Calu3 (cell line): ENCODE results near the gene ZNF699. TPM values are rescaled to one million over a fixed set of nuclear protein-coding genes. Genes with fewer than 3 reads are reported as not detected.
"Not testable (repeated sequence)": the region's sequence is repeated elsewhere in the genome, so short reads cannot be mapped to it uniquely, and the experiment has no call there.

Source experiments
- BruUV-seq: library from RNA; stranded (reverse); fragments of 400-500 nt; replicated peaks from 2 replicates; lab custom pipeline; 2021; lab: Mats Ljungman, UMichigan
- CTCF ChIA-PET: fragments of 300-600 bp; sonication (Branson Sonifier 250); formaldehyde crosslinking; loops from one replicate; lab custom pipeline; 2022; ENCODE audit warnings: antibody characterized with exemption; lab: Charles Lee
- DNase-seq: peaks from one replicate; pipeline ENCODE4 v3.0.0; 2022
- H3K27ac Mint-ChIP-seq: one replicate; pipeline ENCODE4 v1.8.0; 2022; ENCODE audit warnings: mixed read lengths; ENCODE audit not compliant: unreplicated experiment
- H3K27me3 Mint-ChIP-seq: one replicate; pipeline ENCODE4 v1.8.0; 2022; ENCODE audit warnings: mixed read lengths; ENCODE audit not compliant: unreplicated experiment
- H3K36me3 Mint-ChIP-seq: one replicate; pipeline ENCODE4 v1.8.0; 2022; ENCODE audit warnings: mild to moderate bottlenecking, moderate library complexity, mixed read lengths; ENCODE audit not compliant: insufficient read depth, unreplicated experiment
- H3K4me1 Mint-ChIP-seq: one replicate; pipeline ENCODE4 v1.8.0; 2022; ENCODE audit warnings: mild to moderate bottlenecking, low read depth, mixed read lengths; ENCODE audit not compliant: unreplicated experiment
- H3K4me3 Mint-ChIP-seq: one replicate; pipeline ENCODE4 v1.8.0; 2022; ENCODE audit warnings: mild to moderate bottlenecking, low read depth, moderate library complexity, mixed read lengths; ENCODE audit not compliant: unreplicated experiment
- H3K9me3 Mint-ChIP-seq: one replicate; pipeline ENCODE4 v1.8.0; 2022; ENCODE audit warnings: low read depth, mixed read lengths; ENCODE audit not compliant: unreplicated experiment
- CTCF ChIP-seq: fragments of 200-600 bp; IDR thresholded peaks from one replicate; pipeline ENCODE4 v1.8.0; 2022; ENCODE audit warnings: antibody characterized with exemption; ENCODE audit not compliant: unreplicated experiment
- intact Hi-C: fragments of 100-400 bp; cut with micrococcal nuclease; formaldehyde crosslinking; loops from one replicate; pipeline ENCODE4 v1.10.0; 2022; ENCODE audit not compliant: unreplicated experiment
- total RNA-seq: library from RNA; stranded (reverse); gene quantifications from 2 replicates; pipeline ENCODE4 v1.2.3, GENCODE V29; 2022

ZNF699 gene
- total RNA-seq, 1 experiment from 2014 or later = 2.9 TPM

- TF ChIP-seq CTCF = no peak
- no peak for DNase-seq
- no TSS peak for BruUV-seq
- Mint-ChIP-seq H3K36me3 (peaks cover 2% of the 10 kb centered on the region), H3K9me3 (peaks cover 10% of the 10 kb centered on the region), H3K4me1 (no peaks in the 10 kb centered on the region), H3K27ac (no peak overlapping the region), H3K27me3 (no peaks in the 10 kb centered on the region), H3K4me3 (no peak overlapping the region)
- CTCF ChIA-PET = no interaction called here
- intact Hi-C loops = no loop called here
Observed at GRCh38 chr19:9329999-9330398, 20.4 kb upstream of the ZNF699 start.

GRCh38 chr19:9324584-9324962, 14.9 kb upstream of the ZNF699 start:
- CTCF ChIA-PET = no interaction called here
- Mint-ChIP-seq H3K4me3 (peak overlapping the region; percentile 72), H3K9me3 (peaks cover 2% of the 10 kb centered on the region), H3K4me1 (no peaks in the 10 kb centered on the region), H3K27ac (no peak overlapping the region), H3K27me3 (no peaks in the 10 kb centered on the region), H3K36me3 (peaks cover 20% of the 10 kb centered on the region)
- DNase-seq = no peak
- TSS peak; percentile 46 for BruUV-seq
- intact Hi-C loops = no loop called here
- no peak for TF ChIP-seq CTCF

- H3K4me1 Mint-ChIP-seq = no peaks in the 10 kb centered on the region
- intact Hi-C loops = no loop called here
- no TSS peak for BruUV-seq
Observed at GRCh38 chr19:9323919-9324583, 14.4 kb upstream of the ZNF699 start, which contains the start of gene ZNF559. Gene ZNF559, plus strand, starts transcription at chr19:9324179. Its CDS starts 14,371 bp downstream, at chr19:9338550.

GRCh38 chr19:9323557-9323918, 13.9 kb upstream of the ZNF699 start:
- Mint-ChIP-seq H3K36me3 (peaks cover 20% of the 10 kb centered on the region), H3K9me3 (peaks cover 2% of the 10 kb centered on the region), H3K4me1 (no peaks in the 10 kb centered on the region), H3K27ac (peak overlapping the region; percentile 42), H3K27me3 (no peaks in the 10 kb centered on the region), H3K4me3 (peak overlapping the region; percentile 72)
- no TSS peak for BruUV-seq
- intact Hi-C loops = no loop called here
- CTCF ChIA-PET = interaction anchor here (1.0 kb wide), 1 partner anchor 13 kb away, joined by 3 read pairs; no protein-coding TSS in a partner anchor
- TF ChIP-seq CTCF = no peak
- peak; percentile 34 for DNase-seq

More at GRCh38 chr19:9323919-9324583, 14.4 kb upstream of the ZNF699 start, which contains the start of gene ZNF559:
- CTCF ChIA-PET = interaction anchor here (1.0 kb wide), 1 partner anchor 13 kb away, joined by 3 read pairs; no protein-coding TSS in a partner anchor
- peaks cover 20% of the 10 kb centered on the region for H3K36me3 Mint-ChIP-seq
- H3K9me3 Mint-ChIP-seq = peaks cover 2% of the 10 kb centered on the region
- peak; percentile 93 for DNase-seq
- TF ChIP-seq CTCF = no peak
- H3K4me3 Mint-ChIP-seq = peak within 1 kb of the TSS; percentile 72
- H3K27ac Mint-ChIP-seq = peak within 1 kb of the TSS; percentile 42
- no peaks in the 10 kb centered on the region for H3K27me3 Mint-ChIP-seq

GRCh38 chr19:9322201-9322600, 12.6 kb upstream of the ZNF699 start:
- intact Hi-C loops, H3K4me3 Mint-ChIP-seq, BruUV-seq, H3K27ac Mint-ChIP-seq, H3K4me1 Mint-ChIP-seq, H3K27me3 Mint-ChIP-seq, CTCF ChIA-PET, DNase-seq, H3K9me3 Mint-ChIP-seq: not testable (repeated sequence)
- H3K36me3 Mint-ChIP-seq = peaks cover 20% of the 10 kb centered on the region

GRCh38 chr19:9321756-9322155, 12.1 kb upstream of the ZNF699 start:
- intact Hi-C loops, BruUV-seq, DNase-seq, H3K27me3 Mint-ChIP-seq, H3K9me3 Mint-ChIP-seq, H3K4me1 Mint-ChIP-seq, CTCF ChIA-PET, H3K4me3 Mint-ChIP-seq, H3K27ac Mint-ChIP-seq: not testable (repeated sequence)
- H3K36me3 Mint-ChIP-seq = peaks cover 20% of the 10 kb centered on the region
